H1 (cell line): ENCODE results near the gene LCOR. TPM values are rescaled to one million over a fixed set of nuclear protein-coding genes. Genes with fewer than 3 reads are reported as not detected.

Experiments
- CEBPB ChIP-seq: IDR thresholded peaks from 2 replicates; pipeline ENCODE4 v1.6.1; 2012; ENCODE audit warnings: low read depth, low read length
- EGR1 ChIP-seq: IDR thresholded peaks from 2 replicates; pipeline ENCODE4 v1.6.1; 2011; ENCODE audit warnings: low read depth, low read length, borderline replicate concordance
- JUND ChIP-seq: IDR thresholded peaks from 2 replicates; pipeline ENCODE4 v1.6.1; 2011; ENCODE audit warnings: mild to moderate bottlenecking, improper control_type of control experiment, low read length
- KDM1A ChIP-seq: fragments of 200-600, 300-600 bp; sonication (generic); IDR thresholded peaks from 2 replicates; pipeline ENCODE4 v1.7.1; 2016; ENCODE audit warnings: mild to moderate bottlenecking, low read length, borderline replicate concordance
- SIN3A ChIP-seq, 2 experiments: IDR thresholded peaks in 1 of 2; conservative IDR thresholded peaks in 1 of 2; 2 replicates each; pipeline ENCODE4 v1.6.1; 2011 to 2012; ENCODE audit warnings: low read length in 2 of 2, improper control_type of control experiment in 1 of 2, low read depth in 1 of 2, mild to moderate bottlenecking in 1 of 2
- SP1 ChIP-seq: IDR thresholded peaks from 2 replicates; pipeline ENCODE4 v1.6.1; 2011; ENCODE audit warnings: low read depth, low read length
- SRF ChIP-seq: IDR thresholded peaks from 2 replicates; pipeline ENCODE4 v1.6.1; 2011; ENCODE audit warnings: mild to moderate bottlenecking, low read depth, low read length, moderate library complexity
- polyA plus RNA-seq, 7 experiments: library from polyadenylated mRNA; depleted of rRNA in 3 of 7; stranded (reverse) in 5 of 7; unstranded in 2 of 7; fragments of >200 nt in 5 of 7; fragments of 200-250 nt in 2 of 7; gene quantifications; 1 replicate in 5 of 7; 2 replicates in 1 of 7; 4 replicates in 1 of 7; pipeline versions ENCODE4 v1.2.1 to v1.2.3, GENCODE V29; 2011 to 2013; ENCODE audit warnings: missing spikeins in 2 of 7, mixed read lengths in 2 of 7
- total RNA-seq: library from RNA; stranded (reverse); fragmentation: NEBNext Ultra II Directional; extraction: Animal tissue kit (Norgen Biotek cat#: 25700); gene quantifications from 2 replicates; pipeline ENCODE4 v1.2.1, GENCODE V29; 2021
- TF ChIP-seq, protein P1 (sequence below): IDR thresholded peaks from 2 replicates; pipeline ENCODE4 v1.6.1; 2012; ENCODE audit warnings: inconsistent platforms

Gene LCOR
- total and polyA plus RNA-seq, 2 of the 8 experiments (the other 6 are each of a cell fraction or from before 2014, with no cell fraction given): 4.7 to 25.5 TPM

DNA sequence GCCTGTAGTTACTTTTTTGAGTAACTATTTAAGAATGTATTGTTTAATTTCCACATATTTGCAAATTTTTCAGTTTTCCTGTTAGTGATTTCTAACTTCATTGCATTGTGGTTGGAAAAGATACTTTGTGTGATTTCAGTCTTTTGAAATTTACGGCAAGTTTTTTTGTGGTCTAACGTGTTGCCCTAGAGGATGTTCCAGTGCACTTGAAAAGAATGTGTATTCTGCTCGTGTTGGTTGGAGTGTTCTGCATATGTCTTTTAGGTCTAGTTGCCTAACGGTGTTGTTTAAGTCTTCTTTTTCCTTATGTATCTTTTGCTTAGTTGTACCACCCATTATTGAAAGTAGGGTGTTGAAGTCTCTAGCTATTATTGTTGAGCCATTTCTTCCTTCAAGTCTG lies 59.7 kb downstream of the LCOR start (continued):
- no peak for TF ChIP-seq JUND
- TF ChIP-seq SP1: no peak
- no peak for TF ChIP-seq KDM1A
- no peak for TF ChIP-seq CEBPB
- TF ChIP-seq SIN3A (conservative IDR thresholded peaks at IDR 0.05 in 1 of 2, IDR thresholded peaks at IDR 0.05 in 1 of 2; ENCODE audit: low read depth in 1 of 2, low read length in 2 of 2): no peak
- no peak for TF ChIP-seq SRF
- TF ChIP-seq, protein P1, sequence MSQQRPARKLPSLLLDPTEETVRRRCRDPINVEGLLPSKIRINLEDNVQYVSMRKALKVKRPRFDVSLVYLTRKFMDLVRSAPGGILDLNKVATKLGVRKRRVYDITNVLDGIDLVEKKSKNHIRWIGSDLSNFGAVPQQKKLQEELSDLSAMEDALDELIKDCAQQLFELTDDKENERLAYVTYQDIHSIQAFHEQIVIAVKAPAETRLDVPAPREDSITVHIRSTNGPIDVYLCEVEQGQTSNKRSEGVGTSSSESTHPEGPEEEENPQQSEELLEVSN: no peak
- no peak for TF ChIP-seq EGR1
